K562 treated with DMSO at 1 percent for 48 hours (cell line): ENCODE results near the gene TRPM5. TPM values are rescaled to one million over a fixed set of nuclear protein-coding genes. Genes with fewer than 3 reads are reported as not detected.

ENCODE experiments used
- total RNA-seq: library from RNA; unstranded; fragments of 300-600 nt; gene quantifications from 2 replicates; pipeline ENCODE4 v1.2.3, GENCODE V29; 2022; ENCODE audit warnings: low replicate concordance; ENCODE audit errors: extremely low read depth

The TRPM5 gene
- not detected in 2 replicates for total RNA-seq

GRCh38 chr11:2443881-2444820 is at the start of gene TRPM5:
Gene TRPM5 (minus strand): TSS chr11:2444514. CDS start chr11:2423036, 21,478 bp downstream.

GRCh38 chr11:2444821-2445745 is 769 bp upstream of the TRPM5 start, which contains the start of gene KCNQ1:
Gene KCNQ1 (plus strand): TSS chr11:2445008. CDS start chr11:2445099, 91 bp downstream.

GRCh38 chr11:2400069-2400761 is 44.1 kb downstream of the TRPM5 start, which contains the start of gene TSSC4:
Gene TSSC4 (plus strand): TSS chr11:2400750. CDS start chr11:2402634, 1,884 bp downstream.

Other genes starting within 250 kb of the TRPM5 start
- not detected in 2 replicates for gene ASCL2, start 173.9 kb downstream of the TRPM5 start, total RNA-seq
- gene C11orf21, start 142.6 kb downstream of the TRPM5 start, total RNA-seq, result not detected in 2 replicates
- gene TSPAN32, start 142.5 kb downstream of the TRPM5 start, total RNA-seq, result not detected in 2 replicates
- not detected in 2 replicates for gene CD81, start 67.2 kb downstream of the TRPM5 start, total RNA-seq
- not detected in 2 replicates for gene TSSC4, start 43.8 kb downstream of the TRPM5 start, total RNA-seq
- not detected in 2 replicates for gene KCNQ1, start 494 bp upstream of the TRPM5 start, total RNA-seq